Thoracic aorta (tissue), 2 donors: Measurements from ENCODE around the gene LRP6. TPM values are rescaled to one million over a fixed set of nuclear protein-coding genes. Genes with fewer than 3 reads are reported as not detected.

Source experiments
- ATAC-seq: fragments of 150-250 bp; one replicate; pipeline ENCODE4 v1.8.0; 2017; ENCODE audit warnings: low read depth; ENCODE audit not compliant: insufficient number of reproducible peaks, low FRiP score
- DNase-seq: peaks from one replicate; pipeline ENCODE4 v3.0.0-alpha.2; 2020; ENCODE audit warnings: low spot score
- H3K27ac ChIP-seq, 2 donors: fragments of 200-600 bp; sonication (generic); 1 replicate in 1 of 2; 2 replicates in 1 of 2; pipeline ENCODE4 v1.5.1; 2016; ENCODE audit warnings: mild to moderate bottlenecking in 2 of 2, moderate library complexity in 2 of 2
- H3K27me3 ChIP-seq: fragments of 200-600 bp; sonication (generic); replicated peaks from 2 replicates; pipeline ENCODE4 v1.6.0; 2016; ENCODE audit warnings: mild to moderate bottlenecking; ENCODE audit not compliant: insufficient read depth
- H3K36me3 ChIP-seq: fragments of 200-600 bp; sonication (generic); one replicate; pipeline ENCODE4 v1.5.1; 2016
- H3K4me1 ChIP-seq, 2 donors: fragments of 200-600 bp; sonication (generic); 1 replicate in 1 of 2; 2 replicates in 1 of 2; pipeline versions ENCODE4 v1.5.1 to v1.6.0; 2016; ENCODE audit warnings: low read depth in 2 of 2, mild to moderate bottlenecking in 1 of 2; ENCODE audit not compliant: control insufficient read depth in 1 of 2
- H3K4me3 ChIP-seq: fragments of 200-600 bp; sonication (generic); 2 replicates; pipeline ENCODE4 v1.5.1; 2016; ENCODE audit warnings: mild to moderate bottlenecking
- H3K9me3 ChIP-seq: fragments of 200-600 bp; sonication (generic); 2 replicates; pipeline ENCODE4 v1.5.1; 2016
- CTCF ChIP-seq: fragments of 200-600 bp; sonication (generic); IDR thresholded peaks from one replicate; pipeline ENCODE4 v1.5.1; 2019; ENCODE audit warnings: antibody characterized with exemption
- total RNA-seq, 2 donors: library from RNA; depleted of rRNA; stranded (reverse); fragments of >200 nt; gene quantifications; one replicate each; pipeline versions ENCODE4 v1.1.0 to v1.2.3, GENCODE V29; 2016

The LRP6 gene
- total RNA-seq, 2 donors from 2014 or later, result 39.9 to 41.5 TPM

- Histone ChIP-seq H3K27ac (peak overlapping the region in 1 of 2 donors; percentile 71), H3K36me3 (no peaks in the 10 kb centered on the region), H3K9me3 (no peaks in the 10 kb centered on the region), H3K27me3 (no peaks in the 10 kb centered on the region), H3K4me1 (peaks cover 36 to 50% of the 10 kb centered on the region in 2 donors), H3K4me3 (peak overlapping the region; percentile 43)
- no peak for TF ChIP-seq CTCF
- ATAC-seq (no peak), DNase-seq (no peak)
Measured at GRCh38 chr12:12180136-12180535, 86.7 kb downstream of the LRP6 start.

- Histone ChIP-seq H3K36me3 (no peaks in the 10 kb centered on the region), H3K27me3 (no peaks in the 10 kb centered on the region), H3K4me3 (no peak overlapping the region), H3K27ac (no peak overlapping the region), H3K4me1 (peaks cover 36 to 55% of the 10 kb centered on the region in 2 donors), H3K9me3 (no peaks in the 10 kb centered on the region)
- no peak for TF ChIP-seq CTCF
- no peak for ATAC-seq
- no peak for DNase-seq
Measured at GRCh38 chr12:12178559-12178958, 88.3 kb downstream of the LRP6 start.

- no peak for DNase-seq
- Histone ChIP-seq H3K27ac (no peak overlapping the region), H3K4me3 (no peak overlapping the region), H3K4me1 (peaks cover 20 to 43% of the 10 kb centered on the region in 2 donors), H3K27me3 (no peaks in the 10 kb centered on the region), H3K9me3 (no peaks in the 10 kb centered on the region), H3K36me3 (no peaks in the 10 kb centered on the region)
- no peak for TF ChIP-seq CTCF
- ATAC-seq, result no peak
Measured at GRCh38 chr12:12176402-12176801, 90.4 kb downstream of the LRP6 start.

- Histone ChIP-seq H3K4me3 (no peak overlapping the region), H3K27ac (no peak overlapping the region), H3K27me3 (no peaks in the 10 kb centered on the region), H3K9me3 (no peaks in the 10 kb centered on the region), H3K36me3 (no peaks in the 10 kb centered on the region), H3K4me1 (peaks cover 5 to 22% of the 10 kb centered on the region in 2 donors)
- DNase-seq, result no peak
- TF ChIP-seq CTCF, result no peak
- no peak for ATAC-seq
Measured at GRCh38 chr12:12171991-12172511, 94.8 kb downstream of the LRP6 start.

GRCh38 chr12:12167847-12168246 is 99.0 kb downstream of the LRP6 start:
- Histone ChIP-seq H3K9me3 (no peaks in the 10 kb centered on the region), H3K27ac (no peak overlapping the region), H3K27me3 (no peaks in the 10 kb centered on the region), H3K36me3 (no peaks in the 10 kb centered on the region), H3K4me1 (peaks cover 3 to 13% of the 10 kb centered on the region in 2 donors), H3K4me3 (no peak overlapping the region)
- DNase-seq (no peak), ATAC-seq (no peak)
- TF ChIP-seq CTCF, result no peak
